ENCODE results near the gene SOD1. TPM values are rescaled to one million over a fixed set of nuclear protein-coding genes. Genes with fewer than 3 reads are reported as not detected.
A peak's percentile ranks its signal among the peaks of the same experiment; 100 is the strongest.
"Not testable (repeated sequence)": the region's sequence is repeated elsewhere in the genome, so short reads cannot be mapped to it uniquely, and the experiment has no call there.

SOD1 gene
- total RNA-seq, 4 donors from 2014 or later, result 219 to 337 (median 248) TPM

GRCh38 chr21:31654340-31654739 lies 5.2 kb upstream of the SOD1 start:
- H3K36me3 ChIP-seq, result no peaks in the 10 kb centered on the region
- H3K27me3 ChIP-seq, result no peaks in the 10 kb centered on the region
- H3K4me3 ChIP-seq, result no peak overlapping the region
- TF ChIP-seq POLR2A (IDR thresholded peaks at IDR 0.05) (no peak), CTCF (IDR thresholded peaks at IDR 0.05) (no peak)
- H3K9me3 ChIP-seq, result no peaks in the 10 kb centered on the region
- ATAC-seq, result no peak
- WGBS, 2 donors (ENCODE audit: low coverage in 1 of 2), result 92% methylated on average over 2 of the region's 20 CpGs; no CpG with 5 or more reads in 1 of the 2 donors
- peaks cover 0 to 10% (median 0%) of the 10 kb centered on the region in 3 donors for H3K4me1 ChIP-seq
- H3K27ac ChIP-seq, result no peak overlapping the region

DNA sequence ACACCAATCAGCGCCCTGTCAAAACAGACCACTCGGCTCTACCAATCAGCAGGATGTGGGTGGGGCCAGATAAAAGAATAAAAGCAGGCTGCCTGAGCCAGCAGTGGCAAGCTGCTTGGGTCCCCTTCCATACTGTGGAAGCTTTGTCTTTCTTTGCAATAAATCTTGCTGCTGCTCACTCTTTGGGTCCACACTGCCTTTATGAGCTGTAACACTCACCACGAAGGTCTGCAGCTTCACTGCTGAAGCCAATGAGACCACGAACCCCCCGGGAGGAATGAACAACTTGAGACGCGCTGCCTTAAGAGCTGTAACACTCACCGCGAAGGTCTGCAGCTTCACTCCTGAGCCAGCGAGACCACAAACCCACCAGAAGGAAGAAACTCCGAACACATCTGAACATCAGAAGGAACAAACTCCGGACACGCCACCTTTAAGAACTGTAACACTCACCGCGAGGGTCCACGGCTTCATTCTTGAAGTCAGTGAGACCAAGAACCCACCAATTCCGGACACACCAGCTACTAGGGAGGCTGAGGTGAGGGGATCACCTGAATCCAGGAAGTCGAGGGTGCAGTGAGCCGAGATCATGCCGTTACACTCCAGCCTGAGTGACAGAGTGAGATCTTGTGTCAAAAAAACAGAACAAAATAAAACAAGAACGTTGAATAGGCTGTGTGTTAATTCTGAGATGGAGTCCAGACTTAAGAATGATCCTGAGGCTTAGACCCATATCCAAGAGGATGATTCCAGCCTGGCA lies 4.5 kb upstream of the SOD1 start:
- not testable (repeated sequence) for ATAC-seq, H3K27ac ChIP-seq, H3K9me3 ChIP-seq, H3K36me3 ChIP-seq, H3K27me3 ChIP-seq, H3K4me3 ChIP-seq, H3K4me1 ChIP-seq
- 65 to 76% methylated on average over 8 to 10 of the region's 21 CpGs for whole genome bisulfite sequencing, 2 donors (ENCODE audit: low coverage in 1 of 2)

GRCh38 chr21:31656199-31657095 lies 3.0 kb upstream of the SOD1 start:
- Histone ChIP-seq H3K4me3 (no peak overlapping the region), H3K27me3 (no peaks in the 10 kb centered on the region), H3K4me1 (peaks cover 0 to 19% (median 6%) of the 10 kb centered on the region in 3 donors), H3K36me3 (peaks cover 0 to 3% of the 10 kb centered on the region in 2 donors), H3K27ac (no peak overlapping the region), H3K9me3 (no peaks in the 10 kb centered on the region)
- ATAC-seq, result no peak
- 83 to 88% methylated on average over 5 to 13 of the region's 13 CpGs for WGBS, 2 donors (ENCODE audit: low coverage in 1 of 2)
- TF ChIP-seq EP300 (IDR thresholded peaks at IDR 0.05) (no peak), POLR2A (IDR thresholded peaks at IDR 0.05) (no peak), POLR2AphosphoS5 (IDR thresholded peaks at IDR 0.05) (no peak), CTCF (IDR thresholded peaks at IDR 0.05) (no peak)

DNA sequence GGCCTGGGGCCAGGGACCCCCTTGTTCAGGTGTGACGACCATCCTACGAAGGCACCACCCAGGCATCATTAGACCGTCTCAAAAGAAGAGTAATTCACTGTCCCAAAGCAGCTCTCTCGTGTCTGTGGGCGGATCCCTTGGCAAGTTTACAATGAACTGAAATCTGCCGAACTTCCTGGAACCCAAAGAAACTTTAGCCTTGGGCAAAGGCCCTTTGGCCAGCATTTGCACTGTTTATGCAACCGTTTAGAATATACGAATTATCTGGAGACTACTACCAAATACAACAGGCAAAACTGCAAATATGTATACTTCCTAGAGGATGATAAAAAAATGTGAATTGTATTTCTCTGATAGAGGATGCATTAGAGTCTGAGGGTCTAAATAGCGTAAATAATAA lies 1.4 kb upstream of the SOD1 start:
- Histone ChIP-seq H3K27ac (no peak overlapping the region), H3K4me1 (peaks cover 0 to 35% (median 13%) of the 10 kb centered on the region in 3 donors), H3K27me3 (no peaks in the 10 kb centered on the region), H3K9me3 (no peaks in the 10 kb centered on the region), H3K4me3 (no peak overlapping the region), H3K36me3 (peaks cover 0 to 9% of the 10 kb centered on the region in 2 donors)
- no peak for TF ChIP-seq POLR2A (IDR thresholded peaks at IDR 0.05)
- TF ChIP-seq POLR2AphosphoS5 (IDR thresholded peaks at IDR 0.05), result no peak
- TF ChIP-seq EP300 (IDR thresholded peaks at IDR 0.05), result no peak
- no peak for TF ChIP-seq CTCF (IDR thresholded peaks at IDR 0.05)
- WGBS, 2 donors (ENCODE audit: low coverage in 1 of 2), result 60 to 100% methylated on average over 1 to 6 of the region's 9 CpGs
- ATAC-seq, result no peak

- no peak for TF ChIP-seq EP300 (IDR thresholded peaks at IDR 0.05)
- TF ChIP-seq CTCF (IDR thresholded peaks at IDR 0.05), result no peak
- TF ChIP-seq POLR2A (IDR thresholded peaks at IDR 0.05), result no peak
- no peak for TF ChIP-seq POLR2AphosphoS5 (IDR thresholded peaks at IDR 0.05)
- H3K36me3 ChIP-seq, result peaks cover 0 to 18% of the 10 kb centered on the region in 2 donors
- no peaks in the 10 kb centered on the region for H3K9me3 ChIP-seq
- no peaks in the 10 kb centered on the region for H3K27me3 ChIP-seq
- peak; percentile 47 for ATAC-seq
- WGBS, 2 donors (ENCODE audit: low coverage in 1 of 2), result 0% methylated on average over 8 to 11 of the region's 18 CpGs
- peak overlapping the region; percentile 77 to 88 for H3K4me3 ChIP-seq
- H3K4me1 ChIP-seq, result peaks cover 0 to 46% (median 13%) of the 10 kb centered on the region in 3 donors
- peak overlapping the region in 3 of 4 donors; percentile 93 to 96 (median 96) for H3K27ac ChIP-seq
Observed at GRCh38 chr21:31659286-31659535, 282 bp upstream of the SOD1 start.

Measured in gastroesophageal sphincter (tissue), 4 donors.